ENCODE measurements around the gene ZBTB9. TPM values are rescaled to one million over a fixed set of nuclear protein-coding genes. Genes with fewer than 3 reads are reported as not detected.

The ZBTB9 gene
- total and polyA plus RNA-seq, 8 donors = 5.8 to 13.6 (median 10.4) TPM

GRCh38 chr6:33440649-33441309 is 13.6 kb upstream of the ZBTB9 start:
- no peak for DNase-seq
- H3K27me3 ChIP-seq = no peaks in the 10 kb centered on the region
- no peak overlapping the region for H3K4me3 ChIP-seq
- ATAC-seq = no peak
- peaks cover 0 to 77% of the 10 kb centered on the region in 2 donors for H3K36me3 ChIP-seq
- H3K27ac ChIP-seq = no peak overlapping the region
- no peak for TF ChIP-seq CTCF (IDR thresholded peaks at IDR 0.05)
- H3K4me1 ChIP-seq = peaks cover 0 to 11% of the 10 kb centered on the region in 2 donors
- no peaks in the 10 kb centered on the region for H3K9me3 ChIP-seq
- intact Hi-C loops (cut with DNase I) = no loop called here

- intact Hi-C loops (cut with DNase I) = no loop called here
- H3K9me3 ChIP-seq = no peaks in the 10 kb centered on the region
- ATAC-seq = no peak
- no peak for TF ChIP-seq CTCF (IDR thresholded peaks at IDR 0.05)
- peaks cover 0 to 76% of the 10 kb centered on the region in 2 donors for H3K36me3 ChIP-seq
- no peaks in the 10 kb centered on the region for H3K27me3 ChIP-seq
- H3K4me1 ChIP-seq = peaks cover 0 to 18% of the 10 kb centered on the region in 2 donors
- H3K4me3 ChIP-seq = no peak overlapping the region
- DNase-seq = no peak
- H3K27ac ChIP-seq = no peak overlapping the region
These were observed 12.9 kb upstream of the ZBTB9 start for GRCh38 chr6:33441457-33441856.

GRCh38 chr6:33442283-33442682 is 12.1 kb upstream of the ZBTB9 start:
- no peak for DNase-seq
- no peaks in the 10 kb centered on the region for H3K27me3 ChIP-seq
- no peak for ATAC-seq
- H3K4me1 ChIP-seq = peaks cover 0 to 19% of the 10 kb centered on the region in 2 donors
- intact Hi-C loops (cut with DNase I) = no loop called here
- H3K36me3 ChIP-seq = peaks cover 0 to 72% of the 10 kb centered on the region in 2 donors
- H3K4me3 ChIP-seq = no peak overlapping the region
- H3K9me3 ChIP-seq = no peaks in the 10 kb centered on the region
- no peak for TF ChIP-seq CTCF (IDR thresholded peaks at IDR 0.05)
- H3K27ac ChIP-seq = no peak overlapping the region

- ATAC-seq (no peak), DNase-seq (no peak)
- intact Hi-C loops (cut with DNase I) = no loop called here
- Histone ChIP-seq H3K27me3 (no peaks in the 10 kb centered on the region), H3K36me3 (peaks cover 0 to 70% of the 10 kb centered on the region in 2 donors), H3K4me3 (no peak overlapping the region), H3K27ac (no peak overlapping the region), H3K4me1 (peaks cover 0 to 19% of the 10 kb centered on the region in 2 donors), H3K9me3 (no peaks in the 10 kb centered on the region)
- TF ChIP-seq CTCF (IDR thresholded peaks at IDR 0.05) = no peak
These were observed 11.4 kb upstream of the ZBTB9 start for GRCh38 chr6:33443025-33443424.

- Histone ChIP-seq H3K36me3 (peaks cover 0 to 63% of the 10 kb centered on the region in 2 donors), H3K4me1 (peaks cover 0 to 19% of the 10 kb centered on the region in 2 donors), H3K27ac (no peak overlapping the region), H3K27me3 (no peaks in the 10 kb centered on the region), H3K4me3 (no peak overlapping the region), H3K9me3 (no peaks in the 10 kb centered on the region)
- DNase-seq (no peak), ATAC-seq (no peak)
- intact Hi-C loops (cut with DNase I) = no loop called here
- no peak for TF ChIP-seq CTCF (IDR thresholded peaks at IDR 0.05)
These were observed 10.5 kb upstream of the ZBTB9 start for GRCh38 chr6:33443619-33444504.
